GM12878 (cell line): ENCODE measurements around the gene PTPDC1.

Experiments
- CREB1 ChIP-seq: IDR thresholded peaks from 2 replicates; pipeline ENCODE4 v1.6.1; 2012; ENCODE audit warnings: low read depth, mild to moderate bottlenecking, inconsistent platforms
- E2F4 ChIP-seq: IDR thresholded peaks from 2 replicates; pipeline ENCODE4 v1.6.1; 2012; ENCODE audit warnings: low read depth, low read length, improper control_type of control experiment
- EZH2 ChIP-seq: IDR thresholded peaks from 2 replicates; pipeline ENCODE4 v1.6.1; 2012; ENCODE audit warnings: low read depth, mild to moderate bottlenecking, control low read depth, inconsistent platforms, low read length, borderline replicate concordance; ENCODE audit not compliant: control insufficient read depth
- PAX5 ChIP-seq: IDR thresholded peaks from 2 replicates; pipeline ENCODE4 v1.6.1; 2011; ENCODE audit warnings: low read depth, low read length, borderline replicate concordance
- SRF ChIP-seq, 2 experiments: IDR thresholded peaks; 2 replicates each; pipeline ENCODE4 v1.6.1; 2011; ENCODE audit warnings: low read depth in 2 of 2, low read length in 2 of 2, mild to moderate bottlenecking in 1 of 2, moderate library complexity in 1 of 2
- TCF7 ChIP-seq: IDR thresholded peaks from 2 replicates; pipeline ENCODE4 v1.6.1; 2014; ENCODE audit warnings: antibody characterized with exemption, borderline replicate concordance

GRCh38 chr9:94057918-94058317, 26.3 kb upstream of the PTPDC1 start:
- no peak for TF ChIP-seq E2F4
- TF ChIP-seq CREB1 = no peak
- no peak for TF ChIP-seq TCF7
- no peak for TF ChIP-seq EZH2
- TF ChIP-seq PAX5 = no peak
- no peak for TF ChIP-seq SRF (IDR thresholded peaks at IDR 0.05; ENCODE audit: low read depth in 2 of 2, low read length in 2 of 2)
